ENCODE measurements around the gene MRPL11. TPM values are rescaled to one million over a fixed set of nuclear protein-coding genes. Genes with fewer than 3 reads are reported as not detected.
A peak's percentile ranks its signal among the peaks of the same experiment; 100 is the strongest.

The MRPL11 gene
- total and polyA plus RNA-seq, 10 of the 15 experiments (the other 5 are each of a cell fraction or from before 2014, with no cell fraction given) = 43.5 to 248 (median 109) TPM

DNA sequence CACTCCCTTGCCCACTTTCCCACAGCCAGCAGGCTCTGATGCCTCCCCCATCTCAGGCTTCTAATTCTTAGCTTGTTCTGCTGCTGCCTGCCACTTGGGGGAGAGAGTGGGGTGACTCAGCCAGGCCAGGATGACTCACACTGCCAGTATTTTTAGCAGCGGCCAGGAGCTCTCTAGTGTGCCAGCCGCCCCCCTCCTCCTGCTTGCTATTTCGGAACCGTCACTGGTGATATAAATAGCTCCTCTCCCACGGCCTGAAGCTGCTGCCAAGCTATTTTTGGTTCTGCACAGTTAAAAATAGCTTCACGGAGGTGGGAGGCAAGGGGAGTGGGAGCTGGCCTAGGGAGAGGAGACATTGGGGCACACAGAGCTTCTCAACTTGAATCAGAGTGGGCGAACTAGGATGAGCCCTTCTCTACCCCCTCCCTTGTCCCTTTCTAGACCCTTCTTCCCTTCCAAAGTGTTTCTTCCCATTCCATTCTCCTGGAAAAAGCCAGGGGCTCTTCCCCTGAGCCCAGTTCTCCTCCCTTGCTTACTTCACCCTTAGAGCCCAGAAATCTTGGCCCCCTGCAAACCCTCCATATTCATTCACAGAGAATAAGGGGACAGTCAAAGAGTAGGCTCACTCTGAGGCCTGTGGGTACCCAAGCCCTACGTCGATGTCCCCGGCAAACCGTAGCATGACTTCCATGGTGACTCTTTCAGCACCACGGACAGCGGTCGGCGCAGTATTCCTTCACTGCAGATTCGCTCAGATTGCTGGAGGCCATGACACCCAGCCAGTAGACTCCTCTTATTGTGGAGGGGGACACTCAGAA lies 20.3 kb downstream of the MRPL11 start:
- SMC1A ChIA-PET (ENCODE audit: uncharacterized antibody, unreplicated experiment) = interaction anchor here (0.9 to 1.5 kb wide), 5 partner anchors 9 to 260 kb away, joined by 3 to 5 read pairs (median 4); partner anchors contain the start of gene MRPL11
- in situ Hi-C loops (cut with MboI) = no loop called here
- POLR2A ChIA-PET = no interaction called here
- intact Hi-C loops (cut with micrococcal nuclease; ENCODE audit: unreplicated experiment) = no loop called here
- FAIRE-seq (no peak), ATAC-seq (peak; percentile 93), DNase-seq (ENCODE audit: low read depth, low spot score) (peak; percentile 21)
- RAD21 ChIA-PET (ENCODE audit: unreplicated experiment) = interaction anchor here (0.6 to 1.7 kb wide), 9 partner anchors 11 to 260 kb away, joined by 3 to 10 read pairs (median 4); partner anchors contain the start of genes DPP3, MRPL11, PELI3 and RBM4B
- Histone ChIP-seq H3K79me2 (ENCODE audit: control insufficient read depth, insufficient read depth, low read length) (no peaks in the 10 kb centered on the region), H3K36me3 (ENCODE audit: control insufficient read depth in 2 of 2, insufficient read depth in 2 of 2, low read length in 1 of 2) (no peaks in the 10 kb centered on the region), H3K4me3 (no peak overlapping the region), H3K9ac (ENCODE audit: control insufficient read depth, insufficient read depth, low read length) (no peak overlapping the region), H3K4me1 (ENCODE audit: control insufficient read depth, insufficient read depth, low read length) (peaks cover 3% of the 10 kb centered on the region; the same call in 1 of the 2 replicates), H4K20me1 (ENCODE audit: control insufficient read depth, insufficient read depth) (peaks cover 4% of the 10 kb centered on the region; the same call in 1 of the 2 replicates), H3K4me2 (ENCODE audit: control insufficient read depth, insufficient read depth) (no peak overlapping the region), H3K9me3 (replicated peaks; ENCODE audit: control insufficient read depth, insufficient read depth, low read length) (no peaks in the 10 kb centered on the region; the same call in 2 of the 3 replicates), H3K27ac (ENCODE audit: control insufficient read depth, insufficient read depth) (no peak overlapping the region), H2AFZ (ENCODE audit: control insufficient read depth, low read depth, low read length) (no peak overlapping the region), H3K27me3 (replicated peaks in 1 of 2; ENCODE audit: control insufficient read depth in 2 of 2, insufficient read depth in 2 of 2, low read length in 1 of 2) (peaks cover 0 to 8% of the 10 kb centered on the region in 2 experiments; a peak in 2 of 4 replicates)
- 9% methylated on average over 16 of the region's 16 CpGs for WGBS (ENCODE audit: insufficient coverage, insufficient replicate concordance, low lambda C conversion rate, missing lambda C conversion rate)
- no TSS peak for BruUV-seq (replicated peaks)
- CTCF ChIA-PET = interaction anchor here (0.5 to 1.8 kb wide), 12 partner anchors 9 to 260 kb away, joined by 3 to 18 read pairs (median 5); partner anchors contain the start of genes DPP3, MRPL11 and RBM4B
- TF ChIP-seq HDAC2 (IDR thresholded peaks at IDR 0.05) (no peak), STAT3 (IDR thresholded peaks at IDR 0.05; ENCODE audit: low read depth, low read length) (no peak), TCF3 (IDR thresholded peaks at IDR 0.05; ENCODE audit: borderline replicate concordance, insufficient read depth, low read depth, low read length) (no peak), YY1 (IDR thresholded peaks at IDR 0.05; ENCODE audit: low read depth, low read length) (peak; percentile 45; the same call in 1 of the 2 replicates), JUND (IDR thresholded peaks at IDR 0.05; ENCODE audit: low read depth, low read length) (no peak; the same call in 1 of the 2 replicates), IKZF1 (conservative IDR thresholded peaks at IDR 0.05) (peak; percentile 28; the same call in 1 of the 2 replicates), WRNIP1 (IDR thresholded peaks at IDR 0.05; ENCODE audit: borderline replicate concordance, low read depth, low read length) (no peak), EGR1 (IDR thresholded peaks at IDR 0.05; ENCODE audit: borderline replicate concordance in 1 of 2, low read depth in 2 of 2, low read length in 2 of 2) (0 out of 3 replicates have a peak, but pooled peaks of 1 of the 2 experiments have one; percentile 9), ATF2 (IDR thresholded peaks at IDR 0.05; ENCODE audit: low read length) (0 out of 2 replicates have a peak, but pooled peaks have one; percentile 31), DPF2 (IDR thresholded peaks at IDR 0.05) (no peak), CEBPZ (IDR thresholded peaks at IDR 0.05; ENCODE audit: low read depth, low read length) (no peak), BHLHE40 (IDR thresholded peaks at IDR 0.05; ENCODE audit: borderline replicate concordance in 1 of 2, low read depth in 2 of 2, low read length in 1 of 2) (peak in 1 of 2 experiments; percentile 40; a peak in 1 of 4 replicates)
- TF ChIP-seq, protein P1, sequence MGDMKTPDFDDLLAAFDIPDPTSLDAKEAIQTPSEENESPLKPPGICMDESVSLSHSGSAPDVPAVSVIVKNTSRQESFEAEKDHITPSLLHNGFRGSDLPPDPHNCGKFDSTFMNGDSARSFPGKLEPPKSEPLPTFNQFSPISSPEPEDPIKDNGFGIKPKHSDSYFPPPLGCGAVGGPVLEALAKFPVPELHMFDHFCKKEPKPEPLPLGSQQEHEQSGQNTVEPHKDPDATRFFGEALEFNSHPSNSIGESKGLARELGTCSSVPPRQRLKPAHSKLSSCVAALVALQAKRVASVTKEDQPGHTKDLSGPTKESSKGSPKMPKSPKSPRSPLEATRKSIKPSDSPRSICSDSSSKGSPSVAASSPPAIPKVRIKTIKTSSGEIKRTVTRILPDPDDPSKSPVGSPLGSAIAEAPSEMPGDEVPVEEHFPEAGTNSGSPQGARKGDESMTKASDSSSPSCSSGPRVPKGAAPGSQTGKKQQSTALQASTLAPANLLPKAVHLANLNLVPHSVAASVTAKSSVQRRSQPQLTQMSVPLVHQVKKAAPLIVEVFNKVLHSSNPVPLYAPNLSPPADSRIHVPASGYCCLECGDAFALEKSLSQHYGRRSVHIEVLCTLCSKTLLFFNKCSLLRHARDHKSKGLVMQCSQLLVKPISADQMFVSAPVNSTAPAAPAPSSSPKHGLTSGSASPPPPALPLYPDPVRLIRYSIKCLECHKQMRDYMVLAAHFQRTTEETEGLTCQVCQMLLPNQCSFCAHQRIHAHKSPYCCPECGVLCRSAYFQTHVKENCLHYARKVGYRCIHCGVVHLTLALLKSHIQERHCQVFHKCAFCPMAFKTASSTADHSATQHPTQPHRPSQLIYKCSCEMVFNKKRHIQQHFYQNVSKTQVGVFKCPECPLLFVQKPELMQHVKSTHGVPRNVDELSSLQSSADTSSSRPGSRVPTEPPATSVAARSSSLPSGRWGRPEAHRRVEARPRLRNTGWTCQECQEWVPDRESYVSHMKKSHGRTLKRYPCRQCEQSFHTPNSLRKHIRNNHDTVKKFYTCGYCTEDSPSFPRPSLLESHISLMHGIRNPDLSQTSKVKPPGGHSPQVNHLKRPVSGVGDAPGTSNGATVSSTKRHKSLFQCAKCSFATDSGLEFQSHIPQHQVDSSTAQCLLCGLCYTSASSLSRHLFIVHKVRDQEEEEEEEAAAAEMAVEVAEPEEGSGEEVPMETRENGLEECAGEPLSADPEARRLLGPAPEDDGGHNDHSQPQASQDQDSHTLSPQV (IDR thresholded peaks at IDR 0.05) = no peak

Data from GM12878 (cell line).